ENCODE measurements around the gene ABCC5. TPM values are rescaled to one million over a fixed set of nuclear protein-coding genes. Genes with fewer than 3 reads are reported as not detected.

Gene ABCC5
- total RNA-seq, 1 donor from 2014 or later, result 52.0 TPM

- no peaks in the 10 kb centered on the region for H4K20me1 ChIP-seq (ENCODE audit: insufficient read depth, low read length)
- no peaks in the 10 kb centered on the region for H3K79me2 ChIP-seq (ENCODE audit: insufficient read depth, low read length)
- no peaks in the 10 kb centered on the region for H3K4me1 Mint-ChIP-seq (ENCODE audit: low read depth, unreplicated experiment)
- peaks cover 6% of the 10 kb centered on the region for H3K27me3 ChIP-seq (ENCODE audit: insufficient read depth, low read length)
- no peak overlapping the region for H3K4me3 ChIP-seq (ENCODE audit: insufficient read depth, low read depth, low read length)
- no peak overlapping the region for H2AFZ ChIP-seq (ENCODE audit: low read depth, low read length)
- no peak overlapping the region for H3K4me3 Mint-ChIP-seq (ENCODE audit: unreplicated experiment)
- H3K4me1 ChIP-seq (ENCODE audit: insufficient read depth, low read length), result no peaks in the 10 kb centered on the region
- no peak for TF ChIP-seq CTCF (IDR thresholded peaks at IDR 0.05; ENCODE audit: insufficient read depth, low read depth, low read length)
- TF ChIP-seq EZH2 (IDR thresholded peaks at IDR 0.05; ENCODE audit: insufficient read depth, low read length), result no peak
- H3K27me3 Mint-ChIP-seq (ENCODE audit: low read depth, unreplicated experiment), result peaks cover 26% of the 10 kb centered on the region
- no peak overlapping the region for H3K9ac ChIP-seq (ENCODE audit: low read length)
- H3K9me3 ChIP-seq (ENCODE audit: insufficient read depth, low read depth, low read length), result no peaks in the 10 kb centered on the region
- FAIRE-seq, result no peak
- peaks cover 6% of the 10 kb centered on the region for H3K36me3 Mint-ChIP-seq (ENCODE audit: low read depth, unreplicated experiment)
- H3K36me3 ChIP-seq (ENCODE audit: insufficient read depth, low read length), result no peaks in the 10 kb centered on the region
- H3K27ac Mint-ChIP-seq (ENCODE audit: unreplicated experiment), result no peak overlapping the region
- H3K4me2 ChIP-seq (ENCODE audit: low read length), result no peak overlapping the region
- H3K9me3 Mint-ChIP-seq (ENCODE audit: unreplicated experiment), result no peaks in the 10 kb centered on the region
- H3K27ac ChIP-seq (ENCODE audit: low read depth, low read length), result no peak overlapping the region
- no peak for DNase-seq (ENCODE audit: low read depth)
Observed at GRCh38 chr3:183914856-183915255, 102.8 kb downstream of the ABCC5 start.

DNA sequence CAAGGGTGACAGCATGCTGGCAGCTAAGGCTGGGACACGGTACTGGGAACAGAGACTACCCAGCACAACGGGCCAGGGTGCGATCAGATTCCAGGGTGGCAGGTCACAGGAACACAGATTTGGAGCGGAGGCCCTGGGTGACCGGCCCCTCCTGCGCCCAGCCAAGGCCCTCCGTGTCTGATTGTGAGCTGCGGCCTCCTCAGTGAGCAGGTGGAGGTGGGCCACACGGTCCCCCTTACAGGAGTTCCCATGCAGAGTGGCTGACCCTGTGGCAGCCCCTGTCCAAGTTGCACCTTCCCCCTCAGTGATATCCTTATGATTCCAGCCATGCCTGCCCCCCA is 104.1 kb downstream of the ABCC5 start:
- H3K36me3 ChIP-seq (ENCODE audit: insufficient read depth, low read length), result no peaks in the 10 kb centered on the region
- Mint-ChIP-seq H3K9me3 (ENCODE audit: unreplicated experiment) (no peaks in the 10 kb centered on the region), H3K4me3 (ENCODE audit: unreplicated experiment) (no peak overlapping the region), H3K27me3 (ENCODE audit: low read depth, unreplicated experiment) (peaks cover 26% of the 10 kb centered on the region), H3K27ac (ENCODE audit: unreplicated experiment) (no peak overlapping the region), H3K4me1 (ENCODE audit: low read depth, unreplicated experiment) (no peaks in the 10 kb centered on the region), H3K36me3 (ENCODE audit: low read depth, unreplicated experiment) (peaks cover 3% of the 10 kb centered on the region)
- H4K20me1 ChIP-seq (ENCODE audit: insufficient read depth, low read length), result no peaks in the 10 kb centered on the region
- H3K4me1 ChIP-seq (ENCODE audit: insufficient read depth, low read length), result no peaks in the 10 kb centered on the region
- no peak overlapping the region for H3K27ac ChIP-seq (ENCODE audit: low read depth, low read length)
- DNase-seq (ENCODE audit: low read depth) (no peak), FAIRE-seq (no peak)
- TF ChIP-seq EZH2 (IDR thresholded peaks at IDR 0.05; ENCODE audit: insufficient read depth, low read length) (no peak), CTCF (IDR thresholded peaks at IDR 0.05; ENCODE audit: insufficient read depth, low read depth, low read length) (no peak)
- H3K79me2 ChIP-seq (ENCODE audit: insufficient read depth, low read length), result no peaks in the 10 kb centered on the region
- H3K4me3 ChIP-seq (ENCODE audit: insufficient read depth, low read depth, low read length), result no peak overlapping the region
- no peak overlapping the region for H3K4me2 ChIP-seq (ENCODE audit: low read length)
- H3K27me3 ChIP-seq (ENCODE audit: insufficient read depth, low read length), result peaks cover 6% of the 10 kb centered on the region
- no peaks in the 10 kb centered on the region for H3K9me3 ChIP-seq (ENCODE audit: insufficient read depth, low read depth, low read length)
- H2AFZ ChIP-seq (ENCODE audit: low read depth, low read length), result no peak overlapping the region
- no peak overlapping the region for H3K9ac ChIP-seq (ENCODE audit: low read length)

DNA sequence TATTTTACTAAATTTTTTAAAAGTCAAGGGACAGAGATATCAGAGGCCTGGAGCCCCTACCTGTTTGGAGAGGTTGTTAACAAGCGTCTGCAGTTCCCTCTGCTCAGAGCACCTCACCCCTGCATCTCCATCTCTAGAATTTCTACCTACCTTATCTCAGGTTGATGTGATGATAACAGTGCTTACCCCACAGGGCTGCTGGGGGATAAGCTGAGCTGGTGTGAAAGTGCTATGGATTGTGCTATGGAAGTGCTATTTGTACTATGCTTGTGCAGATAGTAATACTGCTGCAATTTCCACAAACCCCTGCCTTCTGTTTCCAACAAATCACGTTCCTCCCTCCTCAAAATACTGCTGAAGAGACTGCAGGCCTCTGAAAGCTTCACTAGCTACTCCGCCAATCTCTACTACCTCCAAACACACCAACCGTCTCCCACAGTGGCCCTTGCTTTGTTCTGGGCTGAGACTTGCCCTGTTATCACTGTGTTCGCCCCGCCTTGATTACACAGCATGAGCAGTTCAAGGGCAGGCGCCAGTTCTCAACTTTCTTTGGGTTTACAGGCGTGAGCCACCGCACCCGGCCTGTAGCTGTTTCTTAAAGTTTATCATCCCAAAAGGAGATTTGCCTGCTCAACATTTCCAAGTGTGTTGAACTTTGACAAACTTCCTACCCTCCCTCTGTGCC is 104.6 kb downstream of the ABCC5 start:
- Histone ChIP-seq H3K4me3 (ENCODE audit: insufficient read depth, low read depth, low read length) (no peak overlapping the region), H3K27ac (ENCODE audit: low read depth, low read length) (no peak overlapping the region), H3K27me3 (ENCODE audit: insufficient read depth, low read length) (peaks cover 6% of the 10 kb centered on the region), H2AFZ (ENCODE audit: low read depth, low read length) (peak overlapping the region; percentile 26), H4K20me1 (ENCODE audit: insufficient read depth, low read length) (no peaks in the 10 kb centered on the region), H3K4me1 (ENCODE audit: insufficient read depth, low read length) (no peaks in the 10 kb centered on the region), H3K4me2 (ENCODE audit: low read length) (no peak overlapping the region), H3K9ac (ENCODE audit: low read length) (no peak overlapping the region), H3K36me3 (ENCODE audit: insufficient read depth, low read length) (no peaks in the 10 kb centered on the region), H3K79me2 (ENCODE audit: insufficient read depth, low read length) (no peaks in the 10 kb centered on the region), H3K9me3 (ENCODE audit: insufficient read depth, low read depth, low read length) (no peaks in the 10 kb centered on the region)
- no peak for TF ChIP-seq CTCF (IDR thresholded peaks at IDR 0.05; ENCODE audit: insufficient read depth, low read depth, low read length)
- TF ChIP-seq EZH2 (IDR thresholded peaks at IDR 0.05; ENCODE audit: insufficient read depth, low read length), result no peak
- no peak for DNase-seq (ENCODE audit: low read depth)
- Mint-ChIP-seq H3K4me3 (ENCODE audit: unreplicated experiment) (no peak overlapping the region), H3K36me3 (ENCODE audit: low read depth, unreplicated experiment) (peaks cover 3% of the 10 kb centered on the region), H3K9me3 (ENCODE audit: unreplicated experiment) (no peaks in the 10 kb centered on the region), H3K27ac (ENCODE audit: unreplicated experiment) (no peak overlapping the region), H3K4me1 (ENCODE audit: low read depth, unreplicated experiment) (no peaks in the 10 kb centered on the region), H3K27me3 (ENCODE audit: low read depth, unreplicated experiment) (peaks cover 26% of the 10 kb centered on the region)
- FAIRE-seq, result no peak

All from astrocyte (in vitro differentiated cells and primary cell).